NOMO-1 treated with dmso at 0.1 percent for 144 hours (cell line): ENCODE results near the gene OGDH.

Experiments used
- DNase-seq: peaks from one replicate; lab custom pipeline; 2025; ENCODE audit not compliant: unreplicated experiment; lab: John Stamatoyannopoulos, UW

OGDH gene

GRCh38 chr7:44735403-44736165, 129.2 kb downstream of the OGDH start:
- no peak for DNase-seq

DNA sequence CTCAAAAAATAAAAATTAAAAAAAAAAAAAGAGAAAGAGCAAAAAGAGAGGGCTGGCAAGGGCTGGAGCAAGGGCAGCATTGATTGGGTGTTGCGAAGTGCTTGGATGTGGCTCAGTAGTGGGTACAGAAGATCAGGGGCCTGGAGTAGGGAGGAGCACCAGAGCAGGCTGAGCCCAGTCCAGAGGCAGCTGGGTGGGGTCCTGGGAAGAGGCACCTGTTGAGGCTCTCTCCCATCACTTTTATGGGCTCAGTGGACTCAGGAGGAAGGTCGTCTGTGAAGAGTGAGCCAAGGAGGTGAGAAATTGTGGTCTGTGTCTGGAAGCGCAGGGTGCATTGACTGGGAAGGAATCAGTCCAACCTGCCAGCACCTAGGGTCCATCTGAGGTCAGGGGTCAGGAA, 130.5 kb downstream of the OGDH start:
- DNase-seq, result no peak

DNA sequence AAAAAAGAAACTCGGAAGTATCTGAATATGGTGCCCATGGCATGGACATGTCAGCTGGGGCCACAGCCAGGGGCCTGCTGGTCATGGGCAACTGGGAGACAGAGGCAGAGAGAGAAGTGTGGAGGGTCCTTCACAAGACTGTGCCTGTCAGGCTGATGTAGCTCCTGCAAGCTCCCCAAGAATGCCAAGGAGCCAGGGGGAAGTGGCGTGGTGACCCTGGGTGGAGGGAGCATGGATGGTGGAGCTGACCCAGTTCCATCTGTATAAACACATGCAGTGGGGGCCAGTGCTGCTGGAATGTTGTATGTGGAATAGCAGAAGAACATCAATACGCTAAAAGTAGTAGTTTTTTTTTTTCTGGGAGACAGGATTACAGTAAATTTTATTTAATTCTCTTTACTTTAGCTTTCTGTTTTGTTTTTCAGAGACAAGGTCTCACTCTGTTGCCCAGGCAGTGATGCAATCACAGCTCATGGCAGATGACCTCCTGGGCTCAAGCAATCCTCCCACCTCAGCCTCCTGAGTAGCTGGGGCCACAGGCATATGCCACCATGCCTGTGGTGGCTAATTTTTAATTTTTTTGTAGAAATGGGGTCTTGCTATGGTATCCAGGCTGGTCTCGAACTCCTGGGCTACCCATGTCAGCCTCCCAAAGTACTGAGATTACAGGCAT, 131.8 kb downstream of the OGDH start:
- DNase-seq, result no peak

GRCh38 chr7:44738876-44739665, 132.6 kb downstream of the OGDH start:
- DNase-seq, result no peak

- DNase-seq, result no peak
Measured at GRCh38 chr7:44740055-44740454, 133.6 kb downstream of the OGDH start.

DNA sequence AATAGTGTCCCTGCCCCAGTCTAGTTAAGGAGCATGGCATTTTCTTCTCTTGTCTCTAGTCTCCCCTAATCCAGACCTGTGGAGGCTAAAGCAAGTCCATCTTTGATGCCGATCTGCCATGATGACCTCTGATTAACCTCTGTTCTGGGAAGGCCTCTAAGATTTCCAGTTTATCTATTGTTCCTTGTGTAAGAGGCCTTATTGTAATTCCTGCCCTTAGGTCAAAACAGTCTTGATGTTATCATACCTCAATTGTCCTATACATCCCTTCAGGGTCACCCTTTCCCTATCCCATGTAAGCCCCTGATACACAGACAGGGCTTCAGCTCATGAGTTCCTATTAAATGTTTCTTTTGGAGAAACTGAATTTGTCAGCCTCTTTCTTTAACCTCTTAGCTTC, 137.3 kb downstream of the OGDH start:
- DNase-seq, result no peak

DNA sequence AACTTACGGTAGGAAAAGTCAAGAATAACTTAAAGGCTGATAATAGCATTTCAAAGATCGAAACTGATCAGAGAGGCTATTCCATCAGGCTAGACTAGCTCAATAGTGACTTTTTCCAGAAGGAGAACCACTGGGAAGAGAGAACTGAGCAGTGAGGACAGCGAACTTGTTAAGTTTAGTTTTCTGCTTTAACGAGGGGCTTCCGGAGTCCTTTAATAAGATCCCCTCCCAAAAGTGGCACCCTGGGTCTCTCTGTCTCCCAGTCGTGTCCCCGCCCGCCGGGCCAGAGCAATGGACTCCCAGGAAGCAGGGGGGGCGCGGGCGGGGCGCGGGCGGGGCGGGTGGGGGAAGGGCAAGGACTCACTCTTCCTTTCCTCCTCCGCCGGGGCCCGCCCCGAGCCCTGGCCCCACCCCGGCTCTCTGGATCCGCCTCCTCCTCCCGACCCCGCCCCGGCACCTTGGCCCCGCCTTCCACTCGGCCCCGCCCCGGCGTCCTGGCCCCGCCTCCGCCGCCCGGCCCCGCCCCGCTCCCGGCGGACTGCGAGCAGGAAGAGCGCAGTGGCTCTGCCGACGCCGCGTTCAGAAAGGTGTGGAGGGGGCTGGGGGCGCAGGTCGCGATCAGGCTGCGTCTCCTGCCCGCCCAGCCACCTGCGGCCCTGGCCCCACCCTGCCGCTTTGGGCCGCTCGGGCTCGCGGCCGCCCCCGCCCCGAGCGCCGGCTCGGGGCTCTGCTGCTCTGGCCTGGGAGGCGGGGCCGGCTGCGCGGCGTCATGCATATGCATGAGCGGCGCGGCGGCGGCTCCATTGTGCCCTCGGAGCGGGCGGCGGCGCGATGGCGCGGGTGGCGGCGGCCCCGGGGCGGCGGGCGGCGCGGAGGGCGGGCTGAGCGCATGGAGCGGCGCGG, 141.9 kb downstream of the OGDH start, which contains the start of gene ZMIZ2:
TSS of gene ZMIZ2 (plus strand) at position 803 of the 903 bp plus-strand sequence. CDS start 7,403 bp downstream, outside the sequence.
- peak; percentile 52 for DNase-seq

- DNase-seq, result no peak
Measured at GRCh38 chr7:44748948-44749731, 142.7 kb downstream of the OGDH start.

- DNase-seq, result no peak
Measured at GRCh38 chr7:44749992-44750391, 143.6 kb downstream of the OGDH start.

DNA sequence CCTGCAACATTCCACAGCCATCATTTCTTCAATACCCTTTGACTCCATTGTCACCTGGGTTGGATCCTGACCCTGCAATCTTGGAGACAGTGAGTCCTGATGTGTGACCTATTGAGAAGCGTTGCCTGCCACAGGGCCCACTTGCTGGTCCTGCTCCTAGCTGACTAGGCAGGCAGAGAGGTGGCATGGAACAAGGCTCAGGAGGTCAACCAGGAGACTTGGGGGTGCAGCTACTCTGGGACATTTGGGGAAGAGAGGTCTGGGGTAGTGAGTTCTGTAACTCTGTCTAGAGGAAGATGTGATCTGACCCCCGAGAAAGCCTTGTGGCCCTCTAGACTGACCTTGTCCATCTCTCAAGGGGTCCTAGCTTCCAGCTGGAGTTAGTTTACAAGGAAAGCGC, 144.0 kb downstream of the OGDH start:
- no peak for DNase-seq

- DNase-seq, result no peak
Measured at GRCh38 chr7:44750921-44751571, 144.6 kb downstream of the OGDH start.

GRCh38 chr7:44752822-44753221, 146.4 kb downstream of the OGDH start:
- no peak for DNase-seq

GRCh38 chr7:44754802-44755697, 148.6 kb downstream of the OGDH start:
- DNase-seq, result no peak

- no peak for DNase-seq
Measured at GRCh38 chr7:44755698-44756627, 149.5 kb downstream of the OGDH start.

- DNase-seq, result no peak
Measured at GRCh38 chr7:44756904-44757303, 150.5 kb downstream of the OGDH start.

DNA sequence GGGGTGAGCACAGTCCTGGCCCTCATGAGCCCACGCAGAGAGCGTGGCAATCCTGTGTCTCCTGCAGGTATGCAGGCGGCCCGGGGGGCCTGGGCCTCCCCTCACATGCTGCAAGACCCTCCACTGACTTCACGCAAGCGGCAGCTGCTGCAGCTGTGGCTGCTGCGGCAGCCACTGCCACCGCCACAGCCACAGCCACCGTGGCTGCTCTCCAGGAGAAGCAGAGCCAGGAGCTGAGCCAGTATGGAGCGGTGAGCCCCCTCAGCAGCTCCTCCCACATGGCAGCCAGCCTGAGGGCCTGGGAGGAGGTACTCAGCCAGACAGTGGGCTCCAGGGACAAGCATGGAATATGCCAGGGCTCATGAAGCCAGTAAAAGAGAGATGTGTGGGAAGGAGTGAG, 150.9 kb downstream of the OGDH start:
- DNase-seq, result no peak

DNA sequence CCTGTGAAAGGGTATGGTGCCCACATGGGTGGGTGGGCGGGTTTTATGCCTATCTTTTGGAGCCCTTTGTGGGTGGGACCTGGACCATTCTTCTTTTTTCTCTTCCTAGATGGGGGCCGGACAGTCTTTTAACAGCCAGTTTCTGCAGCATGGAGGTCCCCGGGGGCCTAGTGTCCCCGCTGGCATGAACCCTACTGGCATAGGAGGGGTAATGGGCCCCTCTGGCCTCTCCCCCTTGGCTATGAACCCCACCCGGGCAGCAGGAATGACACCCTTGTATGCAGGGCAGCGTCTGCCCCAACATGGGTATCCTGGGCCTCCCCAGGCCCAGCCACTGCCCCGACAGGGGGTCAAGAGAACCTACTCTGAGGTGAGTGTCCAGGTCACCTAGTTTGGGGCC, 151.3 kb downstream of the OGDH start:
- no peak for DNase-seq
